Right lung (tissue), 5 donors: ENCODE results near the gene CXCR4. TPM values are rescaled to one million over a fixed set of nuclear protein-coding genes. Genes with fewer than 3 reads are reported as not detected.
"Not testable (repeated sequence)": the region's sequence is repeated elsewhere in the genome, so short reads cannot be mapped to it uniquely, and the experiment has no call there.

Experiments
- DNase-seq, 2 donors: peaks; one replicate each; pipeline ENCODE4 v3.0.0-alpha.2; 2013
- polyA plus RNA-seq, 5 donors: library from polyadenylated mRNA; unstranded; fragments of 120-200 nt; gene quantifications; one replicate each; pipeline versions ENCODE4 v1.2.1 to v1.2.3, GENCODE V29; 2013; ENCODE audit warnings: inconsistent platforms in 1 of 5, low replicate concordance in 1 of 5; ENCODE audit not compliant: insufficient read length in 5 of 5, insufficient read depth in 1 of 5

The CXCR4 gene
- polyA plus RNA-seq, 5 donors = 41.8 to 66.3 (median 46.6) TPM

- DNase-seq = no peak
These were observed 32.3 kb downstream of the CXCR4 start for GRCh38 chr2:136085453-136086209.

GRCh38 chr2:136081582-136082210, 36.3 kb downstream of the CXCR4 start:
- DNase-seq = no peak

GRCh38 chr2:136080114-136080513, 37.8 kb downstream of the CXCR4 start:
- no peak for DNase-seq

- DNase-seq = no peak
These were observed 40.8 kb downstream of the CXCR4 start for GRCh38 chr2:136077107-136077506.

- no peak for DNase-seq
These were observed 42.5 kb downstream of the CXCR4 start for GRCh38 chr2:136075476-136075875.

GRCh38 chr2:136072621-136073020, 45.3 kb downstream of the CXCR4 start:
- no peak for DNase-seq

- not testable (repeated sequence) for DNase-seq
These were observed 46.1 kb downstream of the CXCR4 start for GRCh38 chr2:136071887-136072286.

- DNase-seq = no peak
These were observed 47.0 kb downstream of the CXCR4 start for GRCh38 chr2:136070913-136071312.

GRCh38 chr2:136069773-136070172, 48.2 kb downstream of the CXCR4 start:
- DNase-seq = no peak

GRCh38 chr2:136068581-136069227, 49.2 kb downstream of the CXCR4 start:
- no peak for DNase-seq

- no peak for DNase-seq
These were observed 49.9 kb downstream of the CXCR4 start for GRCh38 chr2:136067897-136068580.

GRCh38 chr2:136067459-136067858, 50.5 kb downstream of the CXCR4 start:
- DNase-seq = no peak

GRCh38 chr2:136065907-136066306, 52.0 kb downstream of the CXCR4 start:
- no peak for DNase-seq

- no peak for DNase-seq
These were observed 52.6 kb downstream of the CXCR4 start for GRCh38 chr2:136065384-136065783.

Other genes with a start within 250 kb of the CXCR4 start
- 10 to 100 TPM; 45.6 to 65.4 (median 48.8) TPM for gene MCM6, start 241.7 kb downstream of the CXCR4 start, polyA plus RNA-seq
- gene DARS1, start 132.5 kb downstream of the CXCR4 start, polyA plus RNA-seq = 100 to 1,000 TPM; 103 to 175 (median 147) TPM